ENCODE data around the gene BMPR1A. TPM values are rescaled to one million over a fixed set of nuclear protein-coding genes. Genes with fewer than 3 reads are reported as not detected.

BMPR1A gene
- total and polyA plus RNA-seq, 2 of the 4 experiments (the other 2 are of a cell fraction): 15.9 to 93.7 TPM

GRCh38 chr10:86721232-86721631, 35.2 kb upstream of the BMPR1A start:
- H4K5ac ChIP-seq (ENCODE audit: low read depth, low read length): no peak overlapping the region
- no peak overlapping the region for H3K18ac ChIP-seq (ENCODE audit: low read depth, low read length)
- no peak overlapping the region for H4K8ac ChIP-seq (ENCODE audit: low read depth in 2 of 2, low read length in 2 of 2)
- no peak overlapping the region for H3K4me3 ChIP-seq (ENCODE audit: insufficient read depth, low read depth, low read length)
- TF ChIP-seq USF2 (IDR thresholded peaks at IDR 0.05; ENCODE audit: low read depth, low read length) (no peak), POLR2A (IDR thresholded peaks at IDR 0.05; ENCODE audit: low read depth, low read length) (no peak), NFE2L2 (IDR thresholded peaks at IDR 0.05; ENCODE audit: low read depth, low read length) (no peak), RFX5 (IDR thresholded peaks at IDR 0.05; ENCODE audit: low read depth, low read length) (no peak), RAD21 (IDR thresholded peaks at IDR 0.05; ENCODE audit: low read length) (no peak), CHD1 (IDR thresholded peaks at IDR 0.05; ENCODE audit: low read depth, low read length) (no peak), MAZ (IDR thresholded peaks at IDR 0.05; ENCODE audit: borderline replicate concordance, low read depth, low read length) (no peak), MAFK (IDR thresholded peaks at IDR 0.05; ENCODE audit: low read depth, low read length) (no peak), CEBPB (IDR thresholded peaks at IDR 0.05; ENCODE audit: low read depth, low read length) (no peak), BHLHE40 (IDR thresholded peaks at IDR 0.05; ENCODE audit: low read depth, low read length) (no peak), MXI1 (IDR thresholded peaks at IDR 0.05; ENCODE audit: borderline replicate concordance, low read depth, low read length) (no peak)
- TF ChIP-seq, protein P1, sequence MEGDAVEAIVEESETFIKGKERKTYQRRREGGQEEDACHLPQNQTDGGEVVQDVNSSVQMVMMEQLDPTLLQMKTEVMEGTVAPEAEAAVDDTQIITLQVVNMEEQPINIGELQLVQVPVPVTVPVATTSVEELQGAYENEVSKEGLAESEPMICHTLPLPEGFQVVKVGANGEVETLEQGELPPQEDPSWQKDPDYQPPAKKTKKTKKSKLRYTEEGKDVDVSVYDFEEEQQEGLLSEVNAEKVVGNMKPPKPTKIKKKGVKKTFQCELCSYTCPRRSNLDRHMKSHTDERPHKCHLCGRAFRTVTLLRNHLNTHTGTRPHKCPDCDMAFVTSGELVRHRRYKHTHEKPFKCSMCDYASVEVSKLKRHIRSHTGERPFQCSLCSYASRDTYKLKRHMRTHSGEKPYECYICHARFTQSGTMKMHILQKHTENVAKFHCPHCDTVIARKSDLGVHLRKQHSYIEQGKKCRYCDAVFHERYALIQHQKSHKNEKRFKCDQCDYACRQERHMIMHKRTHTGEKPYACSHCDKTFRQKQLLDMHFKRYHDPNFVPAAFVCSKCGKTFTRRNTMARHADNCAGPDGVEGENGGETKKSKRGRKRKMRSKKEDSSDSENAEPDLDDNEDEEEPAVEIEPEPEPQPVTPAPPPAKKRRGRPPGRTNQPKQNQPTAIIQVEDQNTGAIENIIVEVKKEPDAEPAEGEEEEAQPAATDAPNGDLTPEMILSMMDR (conservative IDR thresholded peaks at IDR 0.05; ENCODE audit: low read depth, low read length): no peak
- H3K23ac ChIP-seq (ENCODE audit: low read depth, low read length): no peak overlapping the region
- H4K20me1 ChIP-seq (ENCODE audit: insufficient read depth, low read length): no peaks in the 10 kb centered on the region
- no peak overlapping the region for H2BK20ac ChIP-seq (ENCODE audit: low read depth, low read length)
- no peaks in the 10 kb centered on the region for H3K9me3 ChIP-seq (ENCODE audit: control insufficient read depth, insufficient read depth, low read length)
- DNase-seq (no peak), ATAC-seq (ENCODE audit: low read depth) (no peak)
- no peak overlapping the region for H3K56ac ChIP-seq (ENCODE audit: extremely low read depth, insufficient read depth, low read length)
- H3K4me2 ChIP-seq (ENCODE audit: low read depth, low read length): no peak overlapping the region
- no CpG with 5 or more reads among the region's 5 CpGs for WGBS, 2 experiments (ENCODE audit: extremely low coverage in 2 of 2, insufficient read length in 1 of 2)
- H3K27ac ChIP-seq (ENCODE audit: insufficient read depth, low read length): no peak overlapping the region
- no peak overlapping the region for H3K14ac ChIP-seq (replicated peaks; ENCODE audit: low read depth, low read length)
- no peak overlapping the region for H2BK5ac ChIP-seq (ENCODE audit: low read depth, low read length, poor library complexity, severe bottlenecking)
- H3K27me3 ChIP-seq (ENCODE audit: control insufficient read depth, insufficient read depth, low read length): peaks cover 4% of the 10 kb centered on the region; the same call in 1 of the 2 replicates
- CTCF ChIA-PET: interaction anchor here (0.6 to 0.8 kb wide), 2 partner anchors 36 to 185 kb away, joined by 4 to 6 read pairs; no protein-coding TSS in a partner anchor
- intact Hi-C loops (cut with micrococcal nuclease): no loop called here
- H2BK15ac ChIP-seq (ENCODE audit: low read depth, low read length): no peak overlapping the region
- no peak overlapping the region for H2AK9ac ChIP-seq (replicated peaks; ENCODE audit: low read depth, low read length, poor library complexity)
- H4K91ac ChIP-seq (ENCODE audit: insufficient read depth, low read depth, low read length): no peak overlapping the region
- no peaks in the 10 kb centered on the region for H3K79me1 ChIP-seq (ENCODE audit: low read depth in 1 of 2, low read length in 2 of 2)
- in situ Hi-C loops (cut with MboI; ENCODE audit: low sequenced_read_pairs): no loop called here
- no peak overlapping the region for H3K4ac ChIP-seq (ENCODE audit: low read depth, low read length)
- H2BK120ac ChIP-seq (ENCODE audit: low read depth, low read length): no peak overlapping the region
- H3K9ac ChIP-seq (ENCODE audit: low read depth, low read length): no peak overlapping the region
- no peaks in the 10 kb centered on the region for H3K36me3 ChIP-seq (ENCODE audit: control insufficient read depth, insufficient read depth, low read length)
- no peak overlapping the region for H2AFZ ChIP-seq (replicated peaks; ENCODE audit: low read length, poor library complexity)
- no peak overlapping the region for H2AK5ac ChIP-seq (ENCODE audit: low read depth, low read length)
- BruUV-seq (replicated peaks): no TSS peak
- H3K9me1 ChIP-seq (ENCODE audit: insufficient read depth, low read length): no peaks in the 10 kb centered on the region
- POLR2A ChIA-PET (ENCODE audit: unreplicated experiment): no interaction called here
- H3K4me1 ChIP-seq (ENCODE audit: control insufficient read depth, insufficient read depth, low read length): no peaks in the 10 kb centered on the region
- dilution Hi-C loops (cut with HindIII; ENCODE audit: low sequenced_read_pairs, unreplicated experiment): no loop called here
